Measurements from ENCODE around the gene PIK3R2. TPM values are rescaled to one million over a fixed set of nuclear protein-coding genes. Genes with fewer than 3 reads are reported as not detected.

Gene PIK3R2
- total and polyA plus RNA-seq, 2 of the 13 experiments (the other 11 are each of a cell fraction or from before 2014, with no cell fraction given): 18.6 to 25.3 TPM

- 98% methylated on average over 22 of the region's 27 CpGs for WGBS (ENCODE audit: low lambda C conversion rate)
- TF ChIP-seq ZNF264 (CRISPR knock-in tag; IDR thresholded peaks at IDR 0.05): no peak
- no peak for TF ChIP-seq HNF4G (IDR thresholded peaks at IDR 0.05; ENCODE audit: borderline replicate concordance, low read depth, low read length)
- no peak for TF ChIP-seq HNF4G (CRISPR knock-in tag; IDR thresholded peaks at IDR 0.05; ENCODE audit: borderline replicate concordance, low read depth)
- TF ChIP-seq ETV5 (CRISPR knock-in tag; IDR thresholded peaks at IDR 0.05; ENCODE audit: borderline replicate concordance): no peak
- no peak for TF ChIP-seq ZNF251 (CRISPR knock-in tag; IDR thresholded peaks at IDR 0.05)
- TF ChIP-seq U2AF2 (IDR thresholded peaks at IDR 0.05; ENCODE audit: low read depth, low read length): no peak
- TF ChIP-seq ZNF720 (CRISPR knock-in tag; IDR thresholded peaks at IDR 0.05): no peak
- no peaks in the 10 kb centered on the region for H4K20me1 ChIP-seq (ENCODE audit: insufficient read depth, low read length)
- H3K9ac ChIP-seq (ENCODE audit: insufficient read depth, low read depth, low read length): no peak overlapping the region
- H3K36me3 ChIP-seq (replicated peaks in 1 of 2; ENCODE audit: control insufficient read depth in 1 of 2, insufficient read depth in 2 of 2, low read length in 2 of 2): peaks cover 12 to 44% of the 10 kb centered on the region in 2 experiments
- POLR2A ChIA-PET: interaction anchor here (0.8 kb wide), 1 partner anchor 52 kb away, joined by 3 read pairs; no protein-coding TSS in a partner anchor
- FAIRE-seq (no peak), ATAC-seq (no peak), DNase-seq (ENCODE audit: low spot score) (no peak)
- H3K27ac ChIP-seq (ENCODE audit: extremely low read length, insufficient read depth, low read length): no peak overlapping the region
- peaks cover 17% of the 10 kb centered on the region for H3K4me1 ChIP-seq (ENCODE audit: insufficient read depth, low read length)
- intact Hi-C loops (cut with micrococcal nuclease; ENCODE audit: unreplicated experiment) (no loop called here), in situ Hi-C loops (cut with HindIII; ENCODE audit: extremely low pct_ligation_motif_present, low pct_unique_long_range_greater_than_20kb) (no loop called here)
- H3K4me2 ChIP-seq (ENCODE audit: low read depth, low read length): no peak overlapping the region
- no peaks in the 10 kb centered on the region for H3K9me3 ChIP-seq (ENCODE audit: low read length)
- H3K27me3 ChIP-seq (ENCODE audit: control insufficient read depth in 1 of 2, insufficient read depth in 2 of 2, low read length in 2 of 2): no peaks in the 10 kb centered on the region
- CTCF ChIA-PET (ENCODE audit: low intra/inter-chr PET ratio, low total read pairs): no interaction called here
- H2AFZ ChIP-seq (ENCODE audit: low read length): no peak overlapping the region
- no peak overlapping the region for H3K4me3 ChIP-seq (replicated peaks in 1 of 3; ENCODE audit: insufficient read depth in 1 of 3, low read depth in 2 of 3, low read length in 3 of 3)
- peaks cover 15% of the 10 kb centered on the region for H3K79me2 ChIP-seq (ENCODE audit: insufficient read depth, low read length)
- no TSS peak for BruUV-seq (replicated peaks)
Observed at GRCh38 chr19:18122860-18123795, 29.8 kb upstream of the PIK3R2 start.

- BruUV-seq (replicated peaks): no TSS peak
- Histone ChIP-seq H3K27me3 (ENCODE audit: control insufficient read depth in 1 of 2, insufficient read depth in 2 of 2, low read length in 2 of 2) (no peaks in the 10 kb centered on the region), H3K36me3 (replicated peaks in 1 of 2; ENCODE audit: control insufficient read depth in 1 of 2, insufficient read depth in 2 of 2, low read length in 2 of 2) (peaks cover 15 to 51% of the 10 kb centered on the region in 2 experiments), H4K20me1 (ENCODE audit: insufficient read depth, low read length) (no peaks in the 10 kb centered on the region), H3K79me2 (ENCODE audit: insufficient read depth, low read length) (peaks cover 8% of the 10 kb centered on the region), H2AFZ (ENCODE audit: low read length) (no peak overlapping the region), H3K27ac (ENCODE audit: extremely low read length, insufficient read depth, low read length) (no peak overlapping the region), H3K4me3 (replicated peaks in 1 of 3; ENCODE audit: insufficient read depth in 1 of 3, low read depth in 2 of 3, low read length in 3 of 3) (no peak overlapping the region), H3K4me2 (ENCODE audit: low read depth, low read length) (no peak overlapping the region), H3K9ac (ENCODE audit: insufficient read depth, low read depth, low read length) (no peak overlapping the region), H3K9me3 (ENCODE audit: low read length) (no peaks in the 10 kb centered on the region), H3K4me1 (ENCODE audit: insufficient read depth, low read length) (peaks cover 10% of the 10 kb centered on the region)
- DNase-seq (ENCODE audit: low spot score): no peak
- in situ Hi-C loops (cut with HindIII; ENCODE audit: extremely low pct_ligation_motif_present, low pct_unique_long_range_greater_than_20kb): no loop called here
- POLR2A ChIA-PET: no interaction called here
- WGBS (ENCODE audit: low lambda C conversion rate): 94% methylated on average over 26 of the region's 26 CpGs
- CTCF ChIA-PET (ENCODE audit: low intra/inter-chr PET ratio, low total read pairs): no interaction called here
- FAIRE-seq: no peak
- ATAC-seq: no peak
- intact Hi-C loops (cut with micrococcal nuclease; ENCODE audit: unreplicated experiment): no loop called here
- no peak for TF ChIP-seq UBTF (CRISPR knock-in tag; IDR thresholded peaks at IDR 0.05)
- TF ChIP-seq ZBTB33 (CRISPR knock-in tag; IDR thresholded peaks at IDR 0.05): no peak
- TF ChIP-seq TIGD3 (CRISPR knock-in tag; IDR thresholded peaks at IDR 0.05; ENCODE audit: borderline replicate concordance): no peak
- no peak for TF ChIP-seq ATF1 (CRISPR knock-in tag; IDR thresholded peaks at IDR 0.05)
Observed at GRCh38 chr19:18123819-18124218, 29.1 kb upstream of the PIK3R2 start.
